Osteoblast (primary cell): Measurements from ENCODE around the gene DUSP8. TPM values are rescaled to one million over a fixed set of nuclear protein-coding genes. Genes with fewer than 3 reads are reported as not detected.

Source experiments
- DNase-seq: peaks from one replicate; pipeline ENCODE4 v3.0.0; 2011; ENCODE audit warnings: low spot score, mixed read lengths; ENCODE audit not compliant: insufficient read length; ENCODE audit errors: missing footprints
- H2AFZ ChIP-seq: 2 replicates; pipeline ENCODE4 v1.6.0; 2011; ENCODE audit warnings: mild to moderate bottlenecking, low read length
- H3K27ac ChIP-seq: 2 replicates; pipeline ENCODE4 v1.5.1; 2011; ENCODE audit warnings: mild to moderate bottlenecking, low read depth, low read length, moderate library complexity
- H3K27me3 ChIP-seq: 2 replicates; pipeline ENCODE4 v1.6.0; 2012; ENCODE audit warnings: mild to moderate bottlenecking, control low read depth, inconsistent platforms, low read length, moderate library complexity; ENCODE audit not compliant: insufficient read depth
- H3K36me3 ChIP-seq: 2 replicates; pipeline ENCODE4 v1.5.1; 2011; ENCODE audit warnings: mild to moderate bottlenecking, low read length, control low read depth, moderate library complexity; ENCODE audit not compliant: insufficient read depth
- H3K4me1 ChIP-seq: 2 replicates; pipeline ENCODE4 v1.5.1; 2011; ENCODE audit warnings: mild to moderate bottlenecking, low read length, control low read depth, moderate library complexity; ENCODE audit not compliant: insufficient read depth
- H3K4me2 ChIP-seq: 2 replicates; pipeline ENCODE4 v1.6.0; 2011; ENCODE audit warnings: mild to moderate bottlenecking, low read length; ENCODE audit not compliant: insufficient read depth
- H3K4me3 ChIP-seq: fragments of 200-600 bp; sonication (generic); 3 replicates; pipeline ENCODE4 v1.5.1; 2012; ENCODE audit warnings: mild to moderate bottlenecking, low read length, inconsistent platforms; ENCODE audit not compliant: insufficient read depth
- H3K79me2 ChIP-seq: 2 replicates; pipeline ENCODE4 v1.6.0; 2012; ENCODE audit warnings: mild to moderate bottlenecking, low read length, control low read depth, inconsistent platforms; ENCODE audit not compliant: insufficient read depth
- H3K9me3 ChIP-seq: 2 replicates; pipeline ENCODE4 v1.5.1; 2011; ENCODE audit warnings: low read depth, low read length, control low read depth
- H4K20me1 ChIP-seq: 2 replicates; pipeline ENCODE4 v1.6.0; 2012; ENCODE audit warnings: mild to moderate bottlenecking, low read length, control low read depth; ENCODE audit not compliant: insufficient read depth
- CTCF ChIP-seq: IDR thresholded peaks from 2 replicates; pipeline ENCODE4 v1.5.1; 2011; ENCODE audit warnings: mild to moderate bottlenecking, low read depth, low read length, moderate library complexity; ENCODE audit errors: extremely low read depth
- total RNA-seq: library from RNA; depleted of rRNA; stranded (reverse); fragments of >200 nt; gene quantifications from 2 replicates; pipeline ENCODE4 v1.2.3, GENCODE V29; 2012

Gene DUSP8
- total RNA-seq, 1 donor, result under 0.01 TPM

GRCh38 chr11:1546536-1547466 is 25.3 kb downstream of the DUSP8 start:
- DNase-seq, result peak; percentile 98
- peak overlapping the region; percentile 33 for H3K4me3 ChIP-seq
- H4K20me1 ChIP-seq, result no peaks in the 10 kb centered on the region
- peak; percentile 50 for TF ChIP-seq CTCF
- no peaks in the 10 kb centered on the region for H3K4me1 ChIP-seq
- H3K36me3 ChIP-seq, result no peaks in the 10 kb centered on the region
- peak overlapping the region; percentile 48 for H3K4me2 ChIP-seq
- no peak overlapping the region for H3K27ac ChIP-seq
- peaks cover 47% of the 10 kb centered on the region for H3K27me3 ChIP-seq
- no peaks in the 10 kb centered on the region for H3K9me3 ChIP-seq
- no peak overlapping the region for H2AFZ ChIP-seq
- H3K79me2 ChIP-seq, result no peaks in the 10 kb centered on the region

GRCh38 chr11:1546077-1546535 is 26.0 kb downstream of the DUSP8 start:
- TF ChIP-seq CTCF, result no peak
- Histone ChIP-seq H3K9me3 (no peaks in the 10 kb centered on the region), H3K4me3 (no peak overlapping the region), H3K4me1 (no peaks in the 10 kb centered on the region), H3K27me3 (peaks cover 47% of the 10 kb centered on the region), H3K4me2 (no peak overlapping the region), H3K79me2 (no peaks in the 10 kb centered on the region), H3K27ac (no peak overlapping the region), H4K20me1 (no peaks in the 10 kb centered on the region), H3K36me3 (no peaks in the 10 kb centered on the region), H2AFZ (no peak overlapping the region)
- DNase-seq, result no peak

GRCh38 chr11:1545432-1545831 is 26.6 kb downstream of the DUSP8 start:
- Histone ChIP-seq H3K4me2 (no peak overlapping the region), H3K4me1 (no peaks in the 10 kb centered on the region), H4K20me1 (no peaks in the 10 kb centered on the region), H2AFZ (no peak overlapping the region), H3K4me3 (no peak overlapping the region), H3K27ac (no peak overlapping the region), H3K79me2 (no peaks in the 10 kb centered on the region), H3K9me3 (no peaks in the 10 kb centered on the region), H3K36me3 (no peaks in the 10 kb centered on the region), H3K27me3 (peaks cover 47% of the 10 kb centered on the region)
- peak; percentile 76 for DNase-seq
- TF ChIP-seq CTCF, result no peak

GRCh38 chr11:1544536-1544935 is 27.5 kb downstream of the DUSP8 start:
- no peak for DNase-seq
- no peaks in the 10 kb centered on the region for H3K4me1 ChIP-seq
- no peak overlapping the region for H3K4me2 ChIP-seq
- no peak overlapping the region for H3K4me3 ChIP-seq
- no peaks in the 10 kb centered on the region for H3K79me2 ChIP-seq
- H3K27me3 ChIP-seq, result peaks cover 48% of the 10 kb centered on the region
- no peak overlapping the region for H2AFZ ChIP-seq
- no peak overlapping the region for H3K27ac ChIP-seq
- no peaks in the 10 kb centered on the region for H3K9me3 ChIP-seq
- no peaks in the 10 kb centered on the region for H3K36me3 ChIP-seq
- H4K20me1 ChIP-seq, result no peaks in the 10 kb centered on the region
- TF ChIP-seq CTCF, result no peak
